ENCODE data around the gene MS4A18.
"Not testable (repeated sequence)": the region's sequence is repeated elsewhere in the genome, so short reads cannot be mapped to it uniquely, and the experiment has no call there.

The MS4A18 gene

DNA sequence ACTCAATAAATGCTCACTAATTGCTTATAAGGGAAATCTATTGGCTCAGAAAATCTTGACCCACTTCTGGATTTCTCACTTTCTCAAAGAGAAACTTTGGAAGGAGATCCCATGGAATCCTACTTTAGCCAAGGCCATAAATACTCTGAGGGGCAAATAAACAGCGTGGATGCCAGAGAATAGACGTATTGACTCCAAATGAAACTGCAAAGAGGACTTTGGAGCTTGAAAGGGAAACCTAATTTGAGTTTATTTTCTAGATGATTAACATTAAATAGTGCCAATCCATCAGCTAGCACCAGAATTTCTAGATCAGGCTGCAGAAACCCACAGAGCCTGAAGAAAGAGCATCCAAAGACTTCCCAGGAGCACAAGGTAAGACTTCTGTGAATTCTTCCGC is at the start of gene MS4A18:
Gene MS4A18, plus strand, starts transcription at position 301 of the 400 bp plus-strand sequence.
- DNase-seq = no peak

DNA sequence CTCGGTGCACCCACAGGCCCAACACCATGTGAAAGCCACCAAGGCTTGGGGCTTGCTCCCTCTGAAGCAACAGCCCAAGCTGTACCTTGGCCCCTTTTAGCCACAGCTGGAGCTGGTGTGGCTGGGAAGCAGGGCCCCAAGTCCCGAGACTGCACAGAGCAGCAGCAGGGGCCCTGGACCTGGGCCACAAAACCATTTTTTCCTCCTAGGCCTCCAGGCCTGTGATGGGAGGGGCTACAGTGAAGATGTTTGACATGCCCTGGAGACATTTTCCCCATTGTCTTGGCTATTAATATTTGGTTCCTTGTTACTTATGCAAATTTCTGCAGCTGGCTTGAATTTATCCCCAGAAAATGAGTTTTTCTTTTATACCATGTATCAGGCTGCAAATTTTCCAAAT is 46.3 kb upstream of the MS4A18 start:
- not testable (repeated sequence) for DNase-seq

DNA sequence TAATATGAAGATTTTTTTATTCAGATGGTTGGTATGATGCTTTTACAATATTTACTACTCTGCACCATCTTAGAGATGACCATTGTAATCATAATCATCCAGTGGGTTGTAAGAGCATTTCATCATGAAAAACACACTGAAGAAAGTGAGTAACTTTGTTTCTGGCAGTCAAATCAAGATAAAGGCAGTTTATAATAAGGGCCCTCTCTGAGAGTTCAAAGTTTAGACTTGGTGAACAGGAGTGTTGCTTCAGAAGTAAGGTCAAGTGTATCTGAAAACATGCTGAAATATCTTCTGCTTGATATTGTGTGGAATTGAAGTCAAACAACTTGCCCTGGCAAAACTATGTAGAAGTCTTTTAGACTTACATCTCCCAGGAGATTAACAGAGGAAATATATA is 44.6 kb upstream of the MS4A18 start:
- no peak for DNase-seq

DNA sequence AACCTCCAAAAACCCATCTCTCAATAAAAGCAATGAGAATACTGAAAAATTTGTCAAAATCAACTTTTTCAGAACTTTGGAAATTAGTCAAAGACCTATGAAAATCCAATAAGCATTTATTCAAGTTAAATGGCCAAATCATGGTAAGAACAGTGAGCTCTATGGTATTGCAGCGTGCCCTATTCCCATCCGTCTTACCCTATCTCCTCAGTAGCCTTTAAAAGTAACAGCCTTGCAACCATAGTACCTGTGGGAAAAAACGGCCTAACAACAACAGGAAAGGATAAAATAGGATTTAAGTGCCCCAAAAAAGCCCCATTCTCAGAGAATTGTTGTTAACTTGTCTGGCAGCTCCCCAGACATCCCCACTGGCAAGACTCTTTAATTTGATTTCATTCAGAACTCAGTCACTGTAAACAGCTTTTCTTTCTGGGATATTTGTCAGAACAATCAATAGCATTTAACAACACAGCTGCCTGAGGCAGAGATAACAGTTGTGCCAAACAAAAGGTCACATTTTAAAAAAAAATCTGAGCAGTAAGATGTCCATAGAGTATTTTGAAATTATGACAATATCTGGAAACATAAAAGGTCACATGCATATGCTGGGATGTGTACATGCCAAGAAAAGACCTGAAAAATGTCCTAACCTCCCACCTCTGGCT is 43.9 kb upstream of the MS4A18 start:
- no peak for DNase-seq

DNA sequence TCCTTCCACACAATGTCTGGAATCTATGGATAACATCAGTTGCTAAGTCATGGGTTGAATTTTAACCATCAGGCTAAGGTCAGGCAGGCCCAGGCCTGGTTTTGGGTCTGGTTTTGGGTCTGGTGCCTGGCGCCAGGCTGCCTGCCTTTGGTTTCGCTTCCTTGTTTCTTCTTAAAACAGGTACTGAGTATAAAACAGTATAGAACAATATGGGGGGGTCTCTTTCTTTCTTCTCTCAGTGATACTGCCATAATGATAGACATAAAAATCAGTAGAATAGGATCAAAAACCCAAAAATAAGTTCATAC is 40.0 kb upstream of the MS4A18 start:
- DNase-seq = not testable (repeated sequence)

DNA sequence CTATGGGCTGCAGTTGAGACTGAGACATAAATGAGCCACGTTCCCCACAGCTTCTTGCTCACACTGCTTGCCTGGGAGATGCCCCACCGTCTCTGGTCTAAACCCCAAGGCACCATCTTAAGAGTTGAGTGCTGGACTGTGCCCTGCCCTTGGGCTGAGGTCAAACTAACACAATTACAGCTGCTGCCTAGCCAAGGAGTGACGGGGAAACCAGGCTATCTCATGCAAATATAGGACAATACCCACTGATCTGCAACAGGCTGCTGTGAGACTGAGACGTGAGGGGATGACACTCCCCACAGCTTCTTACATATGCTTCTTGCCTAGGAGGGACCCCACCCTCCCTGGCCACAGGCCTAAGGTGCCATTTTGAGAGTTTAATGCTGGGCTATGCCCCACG is 32.9 kb upstream of the MS4A18 start:
- no peak for DNase-seq

DNA sequence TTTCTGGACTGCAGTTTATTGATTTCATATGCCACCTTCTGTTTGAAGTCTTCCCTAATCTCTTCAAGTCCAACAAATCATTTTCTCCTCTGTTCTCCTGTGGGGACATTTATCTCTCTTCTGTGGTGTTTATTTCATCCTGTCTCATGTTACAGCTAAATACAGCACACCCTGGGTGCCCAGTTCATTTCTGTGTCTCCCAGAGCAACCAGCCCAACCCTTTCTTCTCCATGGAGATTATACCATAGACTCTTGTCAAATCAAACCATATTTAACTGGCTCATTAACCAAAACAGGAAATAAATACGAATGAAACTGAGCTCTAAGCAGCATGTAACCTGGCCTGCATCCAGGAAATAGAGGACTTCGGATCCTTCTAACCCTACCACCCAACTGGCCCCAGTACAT is 25.2 kb upstream of the MS4A18 start, which contains the start of gene MS4A8:
Gene MS4A8, plus strand, starts transcription at position 329 of the 408 bp plus-strand sequence. CDS start 1,249 bp downstream, outside the sequence.
- DNase-seq = no peak

DNA sequence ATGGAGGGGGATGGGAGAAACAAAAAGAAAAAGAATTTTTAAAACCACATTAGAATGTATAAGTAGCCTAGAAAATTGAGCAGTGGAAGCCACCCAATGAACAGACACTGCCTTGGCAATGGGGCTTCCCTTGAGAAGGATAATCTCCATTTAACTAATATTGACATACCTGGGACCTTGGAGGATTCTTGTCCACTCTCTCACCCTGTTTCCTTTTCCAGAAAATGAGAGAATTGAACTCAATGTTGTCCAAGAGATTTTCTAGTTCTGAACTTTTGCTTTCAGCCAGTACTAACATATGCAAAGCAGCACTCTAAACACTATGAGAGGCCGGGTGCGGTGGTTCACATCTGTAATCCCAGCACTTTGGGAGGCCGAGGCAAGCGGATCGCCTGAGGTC is 24.6 kb upstream of the MS4A18 start:
- no peak for DNase-seq

DNA sequence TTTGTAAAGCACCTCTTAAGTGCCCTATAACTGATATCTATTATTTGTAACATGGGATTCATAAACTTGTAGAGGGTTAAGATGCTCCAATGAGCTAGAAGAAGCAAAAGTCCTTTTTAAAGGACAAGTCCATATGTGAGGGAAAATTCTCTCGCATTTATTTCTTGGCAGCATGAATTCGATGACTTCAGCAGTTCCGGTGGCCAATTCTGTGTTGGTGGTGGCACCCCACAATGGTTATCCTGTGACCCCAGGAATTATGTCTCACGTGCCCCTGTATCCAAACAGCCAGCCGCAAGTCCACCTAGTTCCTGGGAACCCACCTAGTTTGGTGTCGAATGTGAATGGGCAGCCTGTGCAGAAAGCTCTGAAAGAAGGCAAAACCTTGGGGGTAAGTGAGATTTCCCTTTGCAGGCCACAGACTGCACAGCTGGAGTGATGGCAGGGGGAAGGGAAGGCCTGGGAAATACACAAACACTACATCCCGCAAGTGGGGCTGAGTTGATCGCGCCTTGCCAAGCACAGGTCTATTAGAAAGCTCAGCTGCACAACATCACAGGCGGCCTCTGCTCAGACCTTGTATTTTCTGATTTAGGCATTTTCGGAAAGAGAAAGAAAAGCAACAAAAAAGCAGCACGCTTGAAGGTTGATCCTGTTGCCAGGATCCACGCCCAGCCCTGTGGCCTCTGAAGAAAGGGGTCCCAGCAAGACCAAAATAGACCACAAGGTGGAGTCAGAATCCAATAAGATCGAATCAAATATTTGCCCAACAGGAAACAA is 23.6 kb upstream of the MS4A18 start:
- no peak for DNase-seq

DNA sequence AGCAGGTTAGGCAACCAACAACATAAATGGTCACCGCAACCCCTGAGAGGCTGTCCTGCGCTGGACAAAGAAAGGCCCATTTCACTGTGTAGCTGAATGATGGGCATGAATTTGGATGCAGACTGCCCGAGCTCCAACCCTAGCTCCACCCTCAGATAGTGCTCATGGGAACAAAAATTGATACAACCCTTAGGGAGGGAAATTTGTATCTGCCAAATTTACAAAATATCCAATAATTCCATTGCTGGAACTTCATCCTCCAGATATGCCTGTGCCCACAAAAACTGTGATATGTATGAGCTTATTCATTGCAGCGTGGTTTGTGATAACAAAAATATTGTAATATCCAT is 23.1 kb upstream of the MS4A18 start:
- no peak for DNase-seq

DNA sequence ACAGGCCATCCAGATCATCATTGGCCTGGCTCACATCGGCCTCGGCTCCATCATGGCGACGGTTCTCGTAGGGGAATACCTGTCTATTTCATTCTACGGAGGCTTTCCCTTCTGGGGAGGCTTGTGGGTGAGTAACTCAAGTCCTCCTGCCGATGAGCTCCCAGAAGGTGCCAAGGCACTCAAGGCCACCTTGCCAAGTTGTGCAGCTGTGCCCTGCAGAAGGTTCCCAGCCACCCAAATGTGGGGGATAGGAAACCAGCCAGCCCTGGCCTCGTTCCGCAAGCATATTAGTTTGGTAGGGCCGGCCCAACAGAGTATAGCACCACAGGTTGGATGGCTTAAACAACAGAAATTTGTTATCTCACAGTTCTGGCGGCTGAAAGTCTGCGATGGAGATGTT is 21.1 kb upstream of the MS4A18 start:
- no peak for DNase-seq

DNA sequence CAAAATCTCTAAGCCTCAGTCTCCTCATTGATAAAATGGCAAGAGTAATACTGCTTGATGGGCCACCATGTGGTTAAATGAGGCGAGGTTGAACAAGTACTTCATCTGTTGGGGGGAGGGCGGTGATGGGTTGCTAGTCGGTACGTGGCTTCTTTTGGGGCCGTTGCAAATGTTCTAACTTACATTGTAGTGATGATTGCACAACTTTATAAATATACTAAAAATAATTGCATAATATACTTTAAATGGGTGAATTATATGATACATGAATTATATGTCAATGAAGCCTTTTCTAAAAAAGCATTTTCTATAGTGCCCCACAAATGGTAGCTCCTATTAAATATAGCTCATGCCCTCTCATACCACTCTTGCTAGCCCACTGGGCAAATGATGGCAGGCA is 18.6 kb upstream of the MS4A18 start:
- no peak for DNase-seq

DNA sequence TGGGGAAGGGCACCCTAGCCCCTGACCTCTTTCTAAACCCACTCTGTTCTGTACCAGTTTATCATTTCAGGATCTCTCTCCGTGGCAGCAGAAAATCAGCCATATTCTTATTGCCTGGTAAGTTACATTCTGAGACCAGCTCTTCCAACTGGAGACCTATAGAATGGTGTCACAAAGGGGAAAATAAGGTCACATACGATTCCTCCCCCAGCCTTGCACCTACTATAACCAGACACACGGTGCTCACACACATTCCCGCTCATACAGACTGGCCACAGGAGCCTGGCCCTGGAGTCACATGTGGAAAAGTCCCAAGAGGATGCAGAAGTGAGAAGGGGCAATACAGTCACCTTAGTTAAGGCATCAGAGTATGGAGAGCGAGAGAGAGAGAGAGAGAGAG is 17.6 kb upstream of the MS4A18 start:
- no peak for DNase-seq

DNA sequence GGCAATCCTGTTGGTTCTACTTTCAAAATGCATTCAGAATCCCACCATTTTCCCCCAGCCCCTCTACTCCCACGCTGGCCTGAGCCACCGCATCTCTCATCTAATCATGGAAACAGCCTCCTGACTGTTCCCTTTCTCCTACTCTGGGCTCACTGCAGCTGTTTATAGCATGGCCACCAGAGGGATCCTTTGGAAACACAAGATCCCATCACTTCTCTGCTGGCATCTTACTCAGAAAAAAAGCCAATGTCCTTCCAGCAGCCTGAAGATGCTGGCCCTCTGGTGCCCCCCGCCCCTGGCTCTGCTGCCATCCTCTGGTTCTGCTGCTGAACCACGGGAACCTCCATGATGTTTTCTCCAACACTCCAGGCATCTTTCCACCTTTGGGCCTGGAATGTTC is 14.0 kb upstream of the MS4A18 start:
- DNase-seq = no peak

DNA sequence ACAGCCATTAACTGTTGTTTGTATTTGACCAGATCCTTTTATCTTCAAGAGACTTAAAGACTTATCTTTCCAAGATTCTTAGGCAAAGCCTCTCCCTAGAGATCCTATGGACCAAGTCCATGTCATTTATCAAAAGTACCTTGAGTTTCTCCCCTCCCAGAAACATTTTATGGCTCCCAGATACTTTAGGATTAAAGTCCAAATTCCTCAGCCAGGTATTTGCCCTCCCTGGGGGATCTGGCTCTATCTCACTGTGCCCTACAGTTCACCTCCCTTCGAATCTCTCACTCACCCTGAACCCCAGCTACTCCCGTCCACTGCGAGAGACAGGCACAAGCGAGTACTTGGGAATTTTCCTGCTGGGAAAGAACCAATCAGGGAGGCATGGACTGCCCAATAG is 13.2 kb upstream of the MS4A18 start:
- no peak for DNase-seq

DNA sequence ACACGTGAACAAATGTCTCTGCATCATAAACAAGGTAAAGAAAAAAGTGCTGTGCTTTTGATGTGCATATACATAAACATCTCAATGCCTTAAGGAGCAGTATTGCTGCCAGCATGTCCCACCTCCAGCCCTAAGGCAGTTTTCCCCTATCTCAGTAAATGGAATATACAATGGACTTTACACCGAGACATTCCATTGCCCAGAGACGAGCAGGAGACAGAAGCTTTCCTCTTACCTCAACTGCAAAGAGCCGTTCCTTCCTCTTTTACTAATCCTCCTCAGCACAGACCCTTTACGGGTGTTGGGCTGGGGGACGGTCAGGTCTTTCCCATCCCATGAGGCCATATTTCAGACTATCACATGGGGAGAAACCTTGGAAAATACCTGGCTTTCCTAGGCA is 11.1 kb upstream of the MS4A18 start:
- DNase-seq = not testable (repeated sequence)

DNA sequence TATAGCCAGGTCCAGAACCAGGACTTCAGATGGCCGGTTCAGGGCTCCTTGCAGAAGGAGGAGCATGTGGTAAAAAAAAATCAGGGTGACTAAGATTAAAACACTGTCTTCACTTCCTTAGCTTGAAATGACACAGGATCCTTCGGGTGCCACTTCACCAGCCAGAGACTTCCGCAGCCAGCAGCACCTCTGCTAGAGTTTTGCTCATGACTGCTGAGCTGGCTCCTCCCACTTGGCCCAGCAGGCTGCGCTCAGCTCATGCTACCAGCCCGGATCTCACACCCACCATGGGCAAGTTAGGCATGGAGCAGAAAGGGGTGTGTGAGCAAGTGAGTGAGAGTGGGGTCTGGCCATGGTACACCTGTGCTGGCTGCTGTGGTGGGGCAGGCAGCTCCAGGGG is 6.6 kb upstream of the MS4A18 start:
- peak; percentile 7 for DNase-seq

DNA sequence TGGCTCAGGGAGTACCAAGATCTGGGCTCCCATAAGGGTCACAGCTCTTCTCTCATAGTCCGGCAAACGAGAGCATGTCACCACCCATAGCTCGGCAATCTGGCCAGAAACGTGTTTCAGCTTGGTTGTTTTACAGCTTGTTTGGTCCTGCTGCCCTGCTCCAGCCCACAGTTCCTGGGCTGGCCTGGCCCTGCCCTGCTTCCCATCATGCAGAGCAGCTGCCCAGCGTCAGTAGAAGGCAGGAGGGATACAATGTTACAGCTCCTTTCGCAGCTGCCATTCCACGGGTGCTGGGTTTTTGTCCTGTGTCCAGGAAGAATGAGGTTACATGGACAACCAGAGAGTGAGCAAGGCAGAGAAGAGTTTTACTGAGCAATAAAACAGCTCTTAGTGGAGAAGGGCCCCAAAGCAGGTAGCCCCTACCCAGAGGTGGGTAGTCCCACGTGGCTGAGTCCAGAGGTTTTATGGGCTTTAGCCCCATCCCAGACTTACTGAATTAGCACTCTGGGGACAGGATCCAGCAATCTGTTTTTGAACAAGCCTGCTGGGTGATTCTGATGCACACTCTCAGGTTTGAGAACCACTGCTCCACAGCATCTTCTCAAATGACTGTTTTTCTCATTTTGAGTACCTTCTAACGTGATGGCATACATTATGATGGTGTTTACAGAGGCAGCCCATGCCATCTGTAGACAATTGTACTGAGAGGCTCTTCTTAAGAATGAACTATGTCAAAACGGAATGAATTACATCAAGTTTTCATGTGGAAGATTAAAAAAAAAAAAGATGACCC is 5.8 kb upstream of the MS4A18 start:
- DNase-seq = no peak

DNA sequence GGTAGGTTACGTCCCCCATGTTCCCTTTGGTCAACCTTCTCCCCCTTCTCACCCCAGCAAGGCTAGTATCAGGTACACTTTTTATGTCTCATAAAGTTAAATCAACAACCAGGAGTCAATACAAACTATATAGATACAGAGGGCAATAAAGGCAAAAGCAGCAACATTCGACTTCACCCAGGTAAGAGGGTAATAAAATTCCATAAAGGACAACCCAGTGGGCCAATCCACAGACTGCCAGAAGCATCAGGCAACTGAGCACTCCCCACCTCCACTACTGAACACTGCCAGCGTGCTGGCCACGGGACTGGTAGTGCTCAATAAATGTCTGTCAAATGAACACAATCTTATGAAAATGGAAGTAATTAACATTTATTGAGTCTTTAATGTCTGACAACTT is 5.1 kb upstream of the MS4A18 start:
- DNase-seq = no peak

DNA sequence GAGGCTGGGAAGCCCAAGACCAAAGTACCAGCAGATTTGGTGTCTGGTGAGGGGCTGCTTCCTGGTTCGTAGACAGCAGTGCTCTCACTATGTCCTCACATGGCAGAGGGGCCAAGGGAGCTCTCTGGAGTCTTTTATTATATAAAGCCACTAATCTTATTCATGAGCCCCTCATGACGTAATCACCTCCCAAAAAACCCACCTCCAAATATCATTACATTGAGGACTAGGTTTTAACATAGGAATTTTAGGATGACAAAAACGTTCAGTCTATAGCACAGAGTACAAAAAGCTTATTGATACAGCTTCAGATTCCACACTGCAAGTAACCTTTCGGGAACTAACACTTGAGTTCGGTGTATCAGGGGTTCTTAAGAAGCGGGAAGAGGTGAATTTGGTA is 4.1 kb upstream of the MS4A18 start:
- no peak for DNase-seq

DNA sequence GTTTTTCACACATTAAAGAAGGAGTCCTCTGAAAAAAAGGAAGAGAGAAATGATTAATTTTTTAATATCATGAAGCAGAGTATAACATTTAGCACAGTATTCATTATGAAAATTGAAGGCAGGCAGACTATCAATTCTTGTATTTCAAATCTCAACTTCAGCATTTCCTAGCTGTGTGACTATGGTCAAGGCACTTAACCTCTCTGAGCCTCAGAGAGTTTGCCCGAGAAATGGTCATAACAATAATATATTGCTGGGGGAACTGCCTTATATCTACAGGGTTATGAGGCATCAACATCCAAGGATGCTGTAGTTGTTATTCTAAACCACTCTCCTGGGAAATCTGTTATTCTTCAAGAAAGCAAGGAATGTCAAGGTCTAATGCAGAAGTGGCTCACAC is 1.1 kb downstream of the MS4A18 start:
- DNase-seq = no peak

DNA sequence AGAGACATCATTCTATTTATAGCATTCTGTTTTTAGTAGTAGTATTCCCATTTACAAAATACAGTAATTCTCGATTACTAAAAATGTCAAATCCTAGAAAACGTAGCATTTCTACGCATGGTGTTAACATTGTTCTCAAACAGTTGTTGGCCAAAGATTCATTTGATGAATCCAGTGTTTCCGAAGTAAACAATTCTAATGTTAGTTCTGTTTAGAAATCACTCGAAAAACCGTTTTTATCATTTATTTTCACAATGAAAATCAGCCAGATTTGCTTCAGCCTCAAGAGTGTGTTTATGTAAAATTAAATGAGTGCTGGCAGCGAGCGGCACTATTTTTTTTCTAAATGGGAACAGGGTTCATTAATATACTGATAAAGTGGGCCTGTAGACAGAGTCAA is 7.1 kb downstream of the MS4A18 start:
- DNase-seq = no peak

DNA sequence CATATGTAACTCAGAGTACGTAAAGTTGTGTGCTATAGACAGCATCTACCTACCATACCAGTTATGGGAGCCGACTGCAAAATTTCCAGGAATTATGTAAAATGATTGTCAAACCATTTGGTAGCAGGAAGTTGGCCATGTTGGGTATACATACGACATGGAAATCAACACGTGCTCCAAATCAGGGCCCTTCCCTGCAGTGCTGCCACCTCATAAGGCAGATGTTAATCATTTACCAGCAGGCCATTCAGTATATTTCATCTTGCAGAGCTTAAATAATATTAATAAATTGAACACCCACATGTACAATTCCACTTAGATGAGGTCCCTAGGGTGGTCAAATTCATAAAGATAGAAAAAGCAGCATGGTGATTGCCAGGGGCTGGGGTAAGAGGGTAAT is 9.8 kb downstream of the MS4A18 start:
- no peak for DNase-seq

DNA sequence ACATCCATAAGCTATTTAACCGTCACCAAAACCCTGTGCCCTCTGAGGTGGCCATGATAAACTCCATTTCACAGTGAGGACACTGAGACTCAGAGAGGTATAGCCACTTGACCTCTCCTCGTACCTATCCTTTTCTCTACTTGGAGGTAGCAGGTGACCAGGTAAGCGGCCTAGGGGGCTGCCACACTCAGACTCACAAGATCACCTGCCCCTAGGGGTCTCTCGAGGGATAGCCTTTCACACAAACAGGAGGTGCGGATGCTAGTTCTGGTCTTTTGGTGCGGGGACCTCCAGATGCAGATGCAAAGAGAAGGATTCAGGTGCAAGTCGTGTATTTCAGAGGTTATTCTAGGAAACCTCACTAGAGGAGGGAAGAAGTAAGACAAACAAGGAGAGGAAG is 14.6 kb downstream of the MS4A18 start:
- no peak for DNase-seq

Measured in stimulated activated CD4-positive, alpha-beta T cell treated with anti-CD3 and anti-CD28 coated beads, Interleukin-1b, Interleukin-23, amount 100 ng/mL, for 48 hours (primary cell).